Ammon's horn (tissue), 1 donor: ENCODE results near the gene NPTX2.

Experiments used
- DNase-seq: peaks from one replicate; pipeline ENCODE4 v3.0.0-alpha.2; 2016; ENCODE audit warnings: low spot score

The NPTX2 gene

DNA sequence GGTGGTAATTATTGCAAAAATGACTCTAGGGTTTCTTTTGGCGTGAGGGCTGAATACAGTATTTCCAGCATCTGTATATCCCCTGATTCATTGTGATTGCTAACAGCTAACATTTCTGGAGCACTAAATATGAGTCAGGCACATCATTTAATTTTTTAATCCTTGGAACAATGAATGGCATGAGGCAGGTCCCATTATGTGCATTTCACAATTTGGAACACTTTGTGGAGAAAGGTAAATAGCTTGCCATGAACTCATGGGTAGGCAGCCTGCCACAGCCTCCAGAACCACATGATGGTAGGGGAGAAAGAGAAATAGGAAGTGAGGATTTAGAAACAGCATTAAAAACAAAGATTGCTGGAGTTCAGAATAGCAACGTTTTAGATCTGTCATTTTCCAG is 1.7 kb downstream of the NPTX2 start:
- DNase-seq = peak; percentile 10

DNA sequence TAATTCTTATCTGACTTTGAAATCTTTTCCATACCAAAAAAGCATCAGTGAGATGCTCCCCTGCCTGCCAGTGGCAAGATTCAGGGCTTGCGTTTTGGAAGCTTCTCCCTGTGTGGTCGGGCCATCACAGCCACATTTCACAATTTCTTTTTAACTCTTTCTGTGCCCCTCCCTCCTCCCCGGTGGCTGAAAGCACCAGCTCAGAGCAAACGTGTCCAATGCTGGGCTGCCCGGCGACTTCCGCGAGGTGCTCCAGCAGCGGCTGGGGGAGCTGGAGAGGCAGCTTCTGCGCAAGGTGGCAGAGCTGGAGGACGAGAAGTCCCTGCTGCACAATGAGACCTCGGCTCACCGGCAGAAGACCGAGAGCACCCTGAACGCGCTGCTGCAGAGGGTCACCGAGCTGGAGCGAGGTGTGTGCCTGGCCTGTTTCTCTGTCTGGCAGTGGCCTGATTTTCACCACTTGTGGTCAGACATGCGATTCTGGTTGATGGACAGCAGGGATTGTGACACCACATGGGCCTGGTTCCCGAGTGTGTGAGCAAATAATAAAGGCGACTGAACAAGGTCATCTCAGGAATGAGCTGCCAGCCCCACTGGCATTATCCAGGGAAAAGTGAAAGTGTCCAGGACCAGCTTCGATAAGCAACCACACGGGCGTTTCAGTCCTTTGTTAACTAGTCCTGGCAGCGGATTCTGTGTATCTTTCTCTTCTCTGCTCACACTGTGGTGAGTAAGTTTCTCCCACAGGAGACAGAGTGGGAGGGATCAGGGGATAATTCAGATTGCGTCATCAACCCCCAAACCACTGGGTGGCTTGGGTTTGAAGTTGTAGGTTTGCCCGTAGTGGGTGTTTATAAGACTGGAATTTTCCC is 2.6 kb downstream of the NPTX2 start:
- DNase-seq = peak; percentile 54

- DNase-seq = no peak
These were observed 4.7 kb downstream of the NPTX2 start for GRCh38 chr7:98621573-98622482.

DNA sequence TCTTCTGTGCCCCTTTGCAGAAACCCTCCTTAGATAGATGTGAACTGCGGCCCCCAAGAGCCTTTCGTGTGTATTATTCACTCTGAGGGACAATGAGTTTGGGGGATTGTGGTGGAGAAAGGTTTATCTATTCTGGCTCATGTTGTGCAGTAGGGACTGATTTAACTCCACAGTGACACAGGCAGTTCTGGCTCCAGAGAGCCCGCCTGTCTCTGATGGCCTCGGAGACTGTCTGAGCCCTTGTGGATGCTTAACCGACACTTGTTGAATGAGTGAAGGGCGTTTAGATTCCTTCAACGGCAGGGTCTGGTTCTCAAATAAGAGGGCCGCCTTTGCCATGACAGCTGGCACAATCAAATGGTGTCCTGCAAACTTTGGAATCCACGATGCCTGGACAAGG is 5.8 kb downstream of the NPTX2 start:
- DNase-seq = no peak

GRCh38 chr7:98624846-98625420 is 7.8 kb downstream of the NPTX2 start:
- DNase-seq = no peak

GRCh38 chr7:98626460-98627412 is 9.7 kb downstream of the NPTX2 start:
- peak; percentile 37 for DNase-seq

DNA sequence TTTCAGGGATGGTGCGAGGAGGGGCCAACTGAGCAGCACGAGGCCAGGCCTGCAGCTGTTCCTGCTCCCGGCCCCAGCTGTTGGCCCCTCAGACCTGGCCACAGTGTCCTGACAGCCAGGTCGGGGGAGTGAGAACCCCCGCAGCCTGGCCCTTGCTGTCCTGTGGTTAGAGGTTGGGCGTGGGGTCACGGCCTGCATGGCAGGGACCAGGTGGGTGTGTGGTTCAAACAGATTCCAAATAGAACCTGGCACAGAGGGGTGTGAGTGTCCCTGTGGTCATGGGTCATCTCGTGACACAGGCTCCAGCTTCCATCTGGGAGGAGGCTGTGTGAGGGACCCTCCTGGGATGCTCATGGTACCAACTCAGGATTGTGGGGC is 10.3 kb downstream of the NPTX2 start:
- no peak for DNase-seq

GRCh38 chr7:98628418-98628817 is 11.3 kb downstream of the NPTX2 start:
- no peak for DNase-seq

GRCh38 chr7:98629001-98629431 is 11.9 kb downstream of the NPTX2 start:
- no peak for DNase-seq

GRCh38 chr7:98630149-98630548 is 13.1 kb downstream of the NPTX2 start:
- no peak for DNase-seq

DNA sequence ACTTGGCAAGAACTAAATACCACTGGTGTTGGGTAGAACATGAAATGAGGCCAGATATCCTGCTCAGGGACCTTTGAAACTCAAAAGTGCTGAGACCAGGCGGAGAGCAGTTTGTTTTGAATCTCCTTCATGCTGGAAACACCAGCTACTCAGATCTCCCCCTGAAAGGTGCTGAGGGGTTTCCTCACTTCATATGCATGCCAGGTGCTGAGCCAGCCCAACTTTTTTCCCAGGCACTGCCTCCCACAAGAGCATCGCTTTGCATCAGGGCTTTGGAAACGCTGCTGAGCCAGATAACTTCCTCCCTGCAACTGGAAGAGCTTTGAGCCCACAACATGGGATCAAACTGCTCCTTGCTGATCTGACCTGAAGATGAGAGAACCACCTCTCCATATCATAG is 13.7 kb downstream of the NPTX2 start:
- DNase-seq = no peak

DNA sequence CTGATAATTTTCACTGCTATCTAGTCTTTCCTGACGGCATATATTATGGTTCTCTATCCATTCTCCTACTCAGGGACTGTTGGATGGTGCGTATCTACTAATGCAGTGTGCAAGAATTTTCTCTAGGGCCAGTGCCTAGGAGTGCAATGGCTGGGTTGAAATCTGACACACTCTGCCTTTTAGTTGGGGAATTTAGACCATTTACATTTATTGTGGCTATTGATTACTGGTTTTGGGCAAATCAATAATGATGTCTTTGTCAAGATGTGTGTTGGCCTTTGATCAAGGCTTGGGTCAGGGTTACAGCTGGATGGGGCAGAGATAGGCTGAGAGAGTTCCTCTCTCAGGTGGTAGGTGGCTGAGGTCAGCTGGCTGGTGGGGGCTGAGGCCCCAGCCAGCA is 21.8 kb downstream of the NPTX2 start:
- no peak for DNase-seq

- DNase-seq = no peak
These were observed 23.3 kb downstream of the NPTX2 start for GRCh38 chr7:98640375-98640774.

DNA sequence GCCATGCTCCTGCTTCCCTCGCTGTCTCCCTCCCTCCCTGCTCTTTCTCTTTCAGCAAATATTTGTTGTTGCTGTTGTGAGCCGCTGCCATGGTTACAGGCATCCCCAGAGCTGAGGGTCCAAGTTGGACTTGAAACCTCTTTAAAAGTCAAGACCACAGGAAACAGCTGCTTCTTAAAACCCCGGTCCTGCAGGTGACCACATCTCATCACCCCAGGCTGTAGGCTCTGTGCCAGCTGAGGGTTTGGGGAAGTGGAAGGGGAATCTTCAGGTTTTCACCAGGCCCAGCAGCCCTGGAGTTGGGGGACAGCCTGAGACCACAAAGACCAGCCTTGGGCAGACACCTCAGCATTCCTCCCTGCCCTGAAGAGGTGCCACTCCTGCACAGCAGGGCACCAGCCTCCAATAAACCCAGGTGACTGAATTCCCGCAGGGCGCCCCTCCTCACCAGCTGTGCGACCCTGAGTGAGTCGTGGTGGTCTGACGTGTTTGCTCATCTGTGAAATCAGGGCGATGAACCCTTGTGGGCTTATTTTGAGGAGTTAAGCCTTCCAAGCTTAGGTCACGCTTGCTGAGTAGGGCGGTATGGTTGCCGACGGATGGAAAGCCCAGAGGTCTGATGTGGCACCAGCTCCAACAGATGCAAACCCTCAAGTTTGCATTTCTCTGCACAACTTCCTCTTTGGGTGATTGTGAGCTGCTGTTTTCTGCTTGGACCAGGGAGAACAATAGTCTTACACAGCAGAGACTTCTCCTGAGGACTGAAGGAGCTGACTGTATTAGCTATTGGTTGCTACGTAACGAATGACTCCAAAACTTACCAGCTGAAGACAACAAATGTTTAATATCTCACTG is 24.8 kb downstream of the NPTX2 start:
- DNase-seq = no peak

DNA sequence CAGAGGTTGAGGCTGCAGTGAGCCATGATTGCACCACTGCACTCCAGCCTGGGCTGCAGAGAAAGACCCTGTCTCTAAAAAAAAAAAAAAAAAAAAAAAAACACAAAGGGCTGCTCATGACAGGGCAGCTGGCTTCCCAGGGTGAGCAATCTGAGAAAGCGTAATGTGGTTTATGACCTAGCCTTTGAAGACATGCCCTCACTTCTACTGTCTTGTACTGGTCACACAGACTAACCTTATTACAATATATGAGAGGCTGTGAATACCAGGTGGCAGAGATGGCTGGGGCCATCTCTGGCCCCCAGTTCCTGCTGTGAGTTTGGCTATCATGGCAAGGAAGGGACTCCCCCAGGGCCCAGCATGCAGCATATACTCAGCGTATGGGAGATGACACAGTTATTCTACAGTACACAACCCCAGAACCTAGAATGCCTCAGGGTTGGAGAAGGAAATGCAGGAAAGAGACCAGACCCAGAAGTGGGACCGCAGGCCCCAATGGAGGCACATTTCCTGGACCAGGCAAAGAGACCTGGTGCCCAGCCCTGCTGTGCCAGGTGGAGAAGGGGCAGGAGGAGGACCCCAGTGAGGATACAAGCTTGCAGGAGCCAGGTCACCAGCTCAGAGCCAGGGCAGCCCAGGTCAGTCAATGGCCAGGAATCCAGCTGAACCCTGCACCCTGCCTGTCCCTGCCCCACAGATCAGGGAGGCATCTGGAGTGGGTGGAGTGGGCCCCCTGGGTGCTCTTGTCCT is 26.3 kb downstream of the NPTX2 start:
- no peak for DNase-seq

DNA sequence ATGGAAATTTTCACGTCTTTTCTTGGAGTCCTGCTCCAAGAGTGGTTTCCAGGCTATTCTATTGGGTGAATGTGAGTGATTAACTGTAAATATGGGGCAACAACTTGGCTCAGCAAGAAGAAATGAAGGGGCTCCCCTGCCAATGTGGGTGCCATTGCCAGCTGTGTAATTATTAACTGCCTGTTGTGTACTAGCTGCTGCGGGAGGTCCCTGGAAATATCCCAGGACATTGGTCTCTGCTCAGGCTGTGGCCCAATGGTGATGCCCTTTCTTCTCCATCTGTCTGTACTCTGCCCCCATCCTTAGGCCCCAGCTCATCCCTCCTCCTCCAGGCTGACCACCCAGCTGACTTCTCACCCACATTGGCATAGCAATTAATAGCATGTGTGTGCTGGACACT is 29.4 kb downstream of the NPTX2 start:
- no peak for DNase-seq

DNA sequence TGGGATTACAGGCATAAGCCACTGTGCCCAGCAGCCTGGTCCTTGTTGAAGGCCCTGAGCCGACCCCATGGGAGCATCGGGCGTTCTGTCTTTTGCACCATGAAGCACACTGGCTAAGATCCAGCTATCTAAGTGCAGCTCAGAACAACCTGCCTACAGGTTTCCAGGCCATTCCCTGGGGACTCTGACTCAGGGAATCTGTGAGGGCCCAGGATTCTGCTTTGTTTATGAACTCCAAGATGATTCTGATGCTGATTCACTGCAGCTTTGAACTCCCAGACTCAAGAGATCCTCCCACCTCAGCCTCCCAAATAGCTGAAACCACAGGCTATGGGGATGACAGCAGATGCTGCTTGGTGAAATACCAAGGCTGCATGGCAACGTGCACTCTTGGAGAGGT is 30.2 kb downstream of the NPTX2 start:
- DNase-seq = no peak

DNA sequence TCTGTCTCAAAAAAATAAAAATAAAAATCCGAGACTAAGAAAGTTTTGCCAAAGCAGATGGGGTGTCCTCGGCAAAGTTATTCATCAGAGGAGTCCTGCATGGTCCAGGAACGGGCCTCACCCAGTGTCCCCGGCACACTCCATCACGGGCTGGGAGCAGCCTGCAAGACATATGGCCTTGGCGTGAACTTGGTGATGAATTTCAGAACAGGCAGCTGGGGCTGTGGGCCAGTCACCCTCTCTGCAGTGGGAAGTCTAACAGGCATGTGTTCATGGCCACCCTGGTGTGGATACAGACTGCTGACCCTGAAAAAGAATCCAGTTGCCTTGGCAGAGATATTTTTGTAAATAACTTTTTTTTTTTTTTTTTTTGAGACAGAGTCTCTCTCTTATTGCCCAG is 34.7 kb downstream of the NPTX2 start:
- DNase-seq = no peak

DNA sequence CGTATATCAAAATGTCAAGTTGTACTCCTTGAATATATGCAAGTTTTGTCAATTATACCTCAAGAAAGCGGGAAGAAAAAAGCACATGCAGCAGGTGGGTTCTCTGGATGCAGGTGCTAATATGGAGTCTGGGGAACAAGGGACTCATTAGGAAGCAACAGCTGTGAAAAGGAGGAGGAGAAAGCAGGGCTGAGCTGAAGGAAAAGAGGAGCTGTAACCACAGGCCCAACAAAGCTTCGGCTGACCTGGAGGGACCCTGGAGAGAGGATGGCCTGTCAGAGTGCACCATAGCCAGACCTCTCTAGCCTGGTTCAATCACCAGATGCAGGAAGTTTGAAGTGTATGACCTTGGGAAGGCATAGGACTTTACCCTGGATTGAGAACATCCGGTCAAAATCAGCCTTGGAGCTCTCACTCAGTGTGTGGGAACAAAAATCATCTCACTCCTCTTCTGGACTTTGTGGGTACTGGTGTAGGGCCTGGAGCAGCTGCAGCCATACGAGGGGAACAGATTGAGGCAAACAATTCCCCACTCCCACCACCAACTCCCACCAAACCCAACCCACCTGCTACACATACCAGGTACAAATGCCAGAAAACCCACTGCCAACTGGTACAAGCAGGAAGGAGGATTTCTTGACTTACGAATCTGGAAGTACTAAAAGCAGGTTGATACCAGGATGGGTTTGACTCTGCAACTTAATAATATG is 36.7 kb downstream of the NPTX2 start:
- DNase-seq = no peak
